Fibroblast of lung (primary cell): Measurements from ENCODE around the gene RSKR.

Experiments
- CTCF ChIP-seq, 2 donors: IDR thresholded peaks in 1 of 2; conservative IDR thresholded peaks in 1 of 2; 1 replicate in 1 of 2; 2 replicates in 1 of 2; pipeline ENCODE4 v1.5.1; 2011 to 2012; ENCODE audit warnings: low read length in 2 of 2, control low read depth in 1 of 2, inconsistent platforms in 1 of 2, low read depth in 1 of 2, mild to moderate bottlenecking in 1 of 2
- EZH2 ChIP-seq: IDR thresholded peaks from 2 replicates; pipeline ENCODE4 v1.5.1; 2012; ENCODE audit warnings: low read length, control low read depth, mild to moderate bottlenecking; ENCODE audit errors: missing control alignments

DNA sequence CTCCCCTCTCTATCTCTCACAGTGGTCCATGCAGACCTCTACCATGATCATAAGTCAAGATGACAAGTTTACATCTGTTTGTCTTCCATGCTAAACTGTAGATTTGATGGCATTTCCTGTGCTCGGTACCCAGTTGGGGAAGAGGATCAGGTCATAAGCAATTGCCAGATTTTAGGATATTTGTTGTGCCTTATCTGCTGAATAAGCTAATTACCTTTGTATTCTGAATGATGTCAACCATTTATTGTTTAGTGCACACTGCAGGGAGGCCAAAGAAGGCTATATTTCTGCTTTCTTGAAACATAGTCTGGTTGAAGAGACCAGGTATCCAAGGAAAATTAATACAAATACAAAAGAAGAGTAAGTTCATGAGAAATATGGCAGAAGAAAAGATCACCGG is 31.5 kb downstream of the RSKR start:
- no peak for TF ChIP-seq EZH2
- TF ChIP-seq CTCF (conservative IDR thresholded peaks at IDR 0.05 in 1 of 2, IDR thresholded peaks at IDR 0.05 in 1 of 2; ENCODE audit: low read depth in 1 of 2, low read length in 2 of 2): no peak
